K562 treated with DMSO at 1 percent for 24 hours (cell line): ENCODE measurements around the gene LCLAT1. TPM values are rescaled to one million over a fixed set of nuclear protein-coding genes. Genes with fewer than 3 reads are reported as not detected.

Source experiments
- total RNA-seq: library from RNA; unstranded; fragments of 300-600 nt; gene quantifications from 2 replicates; pipeline ENCODE4 v1.2.3, GENCODE V29; 2022; ENCODE audit warnings: low read depth; ENCODE audit not compliant: insufficient read depth

The LCLAT1 gene
- total RNA-seq, result 3.3 and 3.5 TPM in 2 replicates

GRCh38 chr2:30447149-30448045 lies at the start of gene LCLAT1:
LCLAT1 (plus strand) TSS chr2:30447246; CDS start chr2:30525591, 78,345 bp downstream.

Other genes starting within 250 kb of the LCLAT1 start
- gene LBH, start 215.7 kb upstream of the LCLAT1 start, total RNA-seq, result 13.0 and 13.6 TPM in 2 replicates